ENCODE data around the gene PARD3B. TPM values are rescaled to one million over a fixed set of nuclear protein-coding genes. Genes with fewer than 3 reads are reported as not detected.

PARD3B gene
- total and polyA plus RNA-seq, 2 of the 4 experiments (the other 2 are of a cell fraction) = 3.3 to 15.6 TPM

GRCh38 chr2:205293559-205293958 is 748.3 kb downstream of the PARD3B start:
- dilution Hi-C loops (cut with HindIII; ENCODE audit: low sequenced_read_pairs, unreplicated experiment) = no loop called here
- Histone ChIP-seq H2BK20ac (ENCODE audit: low read depth, low read length) (no peak overlapping the region), H3K27me3 (ENCODE audit: control insufficient read depth, insufficient read depth, low read length) (no peaks in the 10 kb centered on the region), H3K27ac (ENCODE audit: insufficient read depth, low read length) (no peak overlapping the region), H3K9me1 (ENCODE audit: insufficient read depth, low read length) (no peaks in the 10 kb centered on the region; the same call in 1 of the 2 replicates), H3K9me3 (ENCODE audit: control insufficient read depth, insufficient read depth, low read length) (no peaks in the 10 kb centered on the region), H3K4me2 (ENCODE audit: low read depth, low read length) (no peak overlapping the region), H3K4ac (ENCODE audit: low read depth, low read length) (no peak overlapping the region), H3K23ac (ENCODE audit: low read depth, low read length) (no peak overlapping the region), H3K56ac (ENCODE audit: extremely low read depth, insufficient read depth, low read length) (no peak overlapping the region), H4K5ac (ENCODE audit: low read depth, low read length) (no peak overlapping the region), H3K14ac (replicated peaks; ENCODE audit: low read depth, low read length) (no peak overlapping the region), H3K9ac (ENCODE audit: low read depth, low read length) (no peak overlapping the region), H4K91ac (ENCODE audit: insufficient read depth, low read depth, low read length) (no peak overlapping the region), H3K36me3 (ENCODE audit: control insufficient read depth, insufficient read depth, low read length) (no peaks in the 10 kb centered on the region), H4K8ac (ENCODE audit: low read depth in 2 of 2, low read length in 2 of 2) (no peak overlapping the region), H3K4me1 (ENCODE audit: control insufficient read depth, insufficient read depth, low read length) (no peaks in the 10 kb centered on the region), H2AK9ac (replicated peaks; ENCODE audit: low read depth, low read length, poor library complexity) (no peak overlapping the region), H2BK120ac (ENCODE audit: low read depth, low read length) (no peak overlapping the region), H2BK15ac (ENCODE audit: low read depth, low read length) (no peak overlapping the region), H4K20me1 (ENCODE audit: insufficient read depth, low read length) (no peaks in the 10 kb centered on the region), H3K18ac (ENCODE audit: low read depth, low read length) (no peak overlapping the region), H2AK5ac (ENCODE audit: low read depth, low read length) (no peak overlapping the region), H2AFZ (replicated peaks; ENCODE audit: low read length, poor library complexity) (no peak overlapping the region), H3K79me1 (ENCODE audit: low read depth in 1 of 2, low read length in 2 of 2) (no peaks in the 10 kb centered on the region), H2BK5ac (ENCODE audit: low read depth, low read length, poor library complexity, severe bottlenecking) (no peak overlapping the region), H3K4me3 (ENCODE audit: insufficient read depth, low read depth, low read length) (no peak overlapping the region)
- intact Hi-C loops (cut with micrococcal nuclease) = no loop called here
- in situ Hi-C loops (cut with MboI; ENCODE audit: low sequenced_read_pairs) = no loop called here
- DNase-seq (no peak), ATAC-seq (ENCODE audit: low read depth) (no peak)
- no TSS peak for BruUV-seq (replicated peaks)
- no peak for TF ChIP-seq RAD21 (IDR thresholded peaks at IDR 0.05; ENCODE audit: low read length)
- TF ChIP-seq FOS (IDR thresholded peaks at IDR 0.05; ENCODE audit: low read depth, low read length) = no peak
- no peak for TF ChIP-seq BHLHE40 (IDR thresholded peaks at IDR 0.05; ENCODE audit: low read depth, low read length)
- no peak for TF ChIP-seq MXI1 (IDR thresholded peaks at IDR 0.05; ENCODE audit: borderline replicate concordance, low read depth, low read length)
- no peak for TF ChIP-seq CEBPB (IDR thresholded peaks at IDR 0.05; ENCODE audit: low read depth, low read length)
- TF ChIP-seq ELK1 (IDR thresholded peaks at IDR 0.05; ENCODE audit: borderline replicate concordance, low read depth, low read length) = no peak
- TF ChIP-seq RCOR1 (IDR thresholded peaks at IDR 0.05; ENCODE audit: insufficient replicate concordance, low read length) = no peak
- no peak for TF ChIP-seq POLR2A (IDR thresholded peaks at IDR 0.05; ENCODE audit: low read depth, low read length)
- TF ChIP-seq MAZ (IDR thresholded peaks at IDR 0.05; ENCODE audit: borderline replicate concordance, low read depth, low read length) = no peak
- TF ChIP-seq RFX5 (IDR thresholded peaks at IDR 0.05; ENCODE audit: low read depth, low read length) = no peak
- TF ChIP-seq SMC3 (IDR thresholded peaks at IDR 0.05; ENCODE audit: low read depth, low read length) = no peak
- TF ChIP-seq MAFK (IDR thresholded peaks at IDR 0.05; ENCODE audit: low read depth, low read length) = no peak
- TF ChIP-seq NFE2L2 (IDR thresholded peaks at IDR 0.05; ENCODE audit: low read depth, low read length) = no peak
- TF ChIP-seq USF2 (IDR thresholded peaks at IDR 0.05; ENCODE audit: low read depth, low read length) = no peak
- ChIA-PET POLR2A (ENCODE audit: unreplicated experiment) (no interaction called here), CTCF (no interaction called here)
